Esophagus squamous epithelium (tissue), 4 donors: ENCODE results near the gene NSUN3.
A peak's percentile ranks its signal among the peaks of the same experiment; 100 is the strongest.

Experiments
- POLR2A ChIP-seq, 4 donors: fragments of 450-650 bp; IDR thresholded peaks; one replicate each; pipeline ENCODE4 v1.6.1; 2017; ENCODE audit warnings: antibody characterized with exemption in 4 of 4, mild to moderate bottlenecking in 4 of 4, moderate library complexity in 3 of 4
- TF ChIP-seq, protein P1 (sequence below), 6 experiments: fragments of 450-650 bp in 4 of 6; fragments of 200-600 bp in 2 of 6; sonication (generic) in 2 of 6; IDR thresholded peaks; one replicate each; pipeline ENCODE4 v1.5.1; 2016 to 2019; ENCODE audit warnings: antibody characterized with exemption in 6 of 6, mild to moderate bottlenecking in 4 of 6, moderate library complexity in 4 of 6

GRCh38 chr3:94069194-94069813, 6.4 kb downstream of the NSUN3 start:
- TF ChIP-seq, protein P1, sequence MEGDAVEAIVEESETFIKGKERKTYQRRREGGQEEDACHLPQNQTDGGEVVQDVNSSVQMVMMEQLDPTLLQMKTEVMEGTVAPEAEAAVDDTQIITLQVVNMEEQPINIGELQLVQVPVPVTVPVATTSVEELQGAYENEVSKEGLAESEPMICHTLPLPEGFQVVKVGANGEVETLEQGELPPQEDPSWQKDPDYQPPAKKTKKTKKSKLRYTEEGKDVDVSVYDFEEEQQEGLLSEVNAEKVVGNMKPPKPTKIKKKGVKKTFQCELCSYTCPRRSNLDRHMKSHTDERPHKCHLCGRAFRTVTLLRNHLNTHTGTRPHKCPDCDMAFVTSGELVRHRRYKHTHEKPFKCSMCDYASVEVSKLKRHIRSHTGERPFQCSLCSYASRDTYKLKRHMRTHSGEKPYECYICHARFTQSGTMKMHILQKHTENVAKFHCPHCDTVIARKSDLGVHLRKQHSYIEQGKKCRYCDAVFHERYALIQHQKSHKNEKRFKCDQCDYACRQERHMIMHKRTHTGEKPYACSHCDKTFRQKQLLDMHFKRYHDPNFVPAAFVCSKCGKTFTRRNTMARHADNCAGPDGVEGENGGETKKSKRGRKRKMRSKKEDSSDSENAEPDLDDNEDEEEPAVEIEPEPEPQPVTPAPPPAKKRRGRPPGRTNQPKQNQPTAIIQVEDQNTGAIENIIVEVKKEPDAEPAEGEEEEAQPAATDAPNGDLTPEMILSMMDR (IDR thresholded peaks at IDR 0.05), result peak; percentile 28 to 63 (median 47)
- no peak for TF ChIP-seq POLR2A (IDR thresholded peaks at IDR 0.05)
